Measurements from ENCODE around the gene CFP. TPM values are rescaled to one million over a fixed set of nuclear protein-coding genes. Genes with fewer than 3 reads are reported as not detected.

The CFP gene
- total RNA-seq, 1 donor from 2014 or later, result 3.0 TPM

GRCh38 chrX:47587906-47588735 is 41.6 kb downstream of the CFP start:
- peaks cover 11% of the 10 kb centered on the region for H3K4me1 Mint-ChIP-seq (ENCODE audit: low read depth)
- no peak for DNase-seq (ENCODE audit: low spot score)
- H3K36me3 Mint-ChIP-seq (ENCODE audit: low read depth), result peaks cover 10% of the 10 kb centered on the region
- intact Hi-C loops (cut with micrococcal nuclease), result no loop called here
- H3K27me3 Mint-ChIP-seq (ENCODE audit: low read depth), result no peaks in the 10 kb centered on the region
- no peak overlapping the region for H3K27ac Mint-ChIP-seq
- no peak overlapping the region for H3K4me3 Mint-ChIP-seq (ENCODE audit: low read depth)
- no peaks in the 10 kb centered on the region for H3K9me3 Mint-ChIP-seq

DNA sequence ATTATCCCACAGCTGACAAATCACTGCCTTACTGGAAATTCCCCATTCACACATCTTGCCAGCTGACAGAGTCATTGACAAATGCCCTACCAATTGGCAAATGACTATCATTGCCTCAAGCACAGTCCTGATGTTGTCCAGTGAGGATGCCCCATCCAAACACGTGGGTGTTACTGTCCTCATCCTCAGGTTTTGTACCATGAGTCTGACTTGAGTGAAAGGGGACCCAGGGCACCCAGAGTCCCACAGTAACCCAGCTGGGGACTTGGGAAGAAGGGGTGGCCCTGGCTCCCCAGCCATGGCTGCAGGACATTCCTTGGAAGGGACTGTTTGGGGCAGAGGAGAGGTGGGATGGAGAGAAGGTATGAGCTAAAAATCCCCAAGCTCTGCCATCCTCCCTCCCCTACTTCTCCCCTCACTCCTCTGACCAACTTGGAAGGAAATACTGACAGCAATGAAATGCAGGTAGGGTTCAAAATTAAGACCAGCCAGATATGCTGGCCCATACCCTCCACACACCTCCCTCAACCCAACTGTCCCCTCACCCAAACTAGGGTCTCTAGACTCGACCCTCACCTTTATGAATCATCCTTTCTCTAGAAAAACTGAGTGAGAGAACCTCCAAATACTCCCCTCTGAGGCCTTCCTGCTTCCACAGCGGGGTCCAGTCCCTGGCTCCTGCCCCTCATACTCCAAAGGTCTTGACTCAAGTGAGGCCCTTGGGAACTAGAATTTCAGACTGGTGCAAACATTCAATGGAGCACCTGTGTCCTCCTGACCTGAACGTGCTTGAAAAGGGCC is 42.4 kb downstream of the CFP start:
- Mint-ChIP-seq H3K27ac (no peak overlapping the region), H3K4me3 (ENCODE audit: low read depth) (no peak overlapping the region), H3K27me3 (ENCODE audit: low read depth) (no peaks in the 10 kb centered on the region)

GRCh38 chrX:47586043-47586787 is 43.5 kb downstream of the CFP start:
- H3K27ac Mint-ChIP-seq, result no peak overlapping the region
- H3K4me3 Mint-ChIP-seq (ENCODE audit: low read depth), result no peak overlapping the region
- intact Hi-C loops (cut with micrococcal nuclease), result no loop called here
- no peaks in the 10 kb centered on the region for H3K9me3 Mint-ChIP-seq
- H3K36me3 Mint-ChIP-seq (ENCODE audit: low read depth), result peaks cover 10% of the 10 kb centered on the region
- no peaks in the 10 kb centered on the region for H3K27me3 Mint-ChIP-seq (ENCODE audit: low read depth)
- H3K4me1 Mint-ChIP-seq (ENCODE audit: low read depth), result peaks cover 19% of the 10 kb centered on the region
- no peak for DNase-seq (ENCODE audit: low spot score)

More for the DNA sequence above, 42.4 kb downstream of the CFP start:
- Mint-ChIP-seq H3K9me3 (no peaks in the 10 kb centered on the region), H3K36me3 (ENCODE audit: low read depth) (peaks cover 10% of the 10 kb centered on the region), H3K4me1 (ENCODE audit: low read depth) (peaks cover 11% of the 10 kb centered on the region)
- intact Hi-C loops (cut with micrococcal nuclease), result no loop called here
- DNase-seq (ENCODE audit: low spot score), result no peak

GRCh38 chrX:47585273-47585672 is 44.5 kb downstream of the CFP start:
- peaks cover 23% of the 10 kb centered on the region for H3K4me1 Mint-ChIP-seq (ENCODE audit: low read depth)
- no peak overlapping the region for H3K4me3 Mint-ChIP-seq (ENCODE audit: low read depth)
- H3K27me3 Mint-ChIP-seq (ENCODE audit: low read depth), result no peaks in the 10 kb centered on the region
- peaks cover 10% of the 10 kb centered on the region for H3K36me3 Mint-ChIP-seq (ENCODE audit: low read depth)
- intact Hi-C loops (cut with micrococcal nuclease), result no loop called here
- no peak for DNase-seq (ENCODE audit: low spot score)
- no peaks in the 10 kb centered on the region for H3K9me3 Mint-ChIP-seq
- no peak overlapping the region for H3K27ac Mint-ChIP-seq

- no peak overlapping the region for H3K4me3 Mint-ChIP-seq (ENCODE audit: low read depth)
- no peaks in the 10 kb centered on the region for H3K9me3 Mint-ChIP-seq
- DNase-seq (ENCODE audit: low spot score), result no peak
- no peak overlapping the region for H3K27ac Mint-ChIP-seq
- peaks cover 10% of the 10 kb centered on the region for H3K36me3 Mint-ChIP-seq (ENCODE audit: low read depth)
- peaks cover 25% of the 10 kb centered on the region for H3K4me1 Mint-ChIP-seq (ENCODE audit: low read depth)
- intact Hi-C loops (cut with micrococcal nuclease), result no loop called here
- no peaks in the 10 kb centered on the region for H3K27me3 Mint-ChIP-seq (ENCODE audit: low read depth)
Measured at GRCh38 chrX:47584714-47585113, 45.0 kb downstream of the CFP start.

- intact Hi-C loops (cut with micrococcal nuclease), result loop anchor here (2.0 kb wide), 3 partner anchors 23 to 79 kb away; partner anchors contain the start of gene ARAF
- peaks cover 10% of the 10 kb centered on the region for H3K36me3 Mint-ChIP-seq (ENCODE audit: low read depth)
- DNase-seq (ENCODE audit: low spot score), result no peak
- H3K4me1 Mint-ChIP-seq (ENCODE audit: low read depth), result peaks cover 33% of the 10 kb centered on the region
- H3K27me3 Mint-ChIP-seq (ENCODE audit: low read depth), result no peaks in the 10 kb centered on the region
- H3K4me3 Mint-ChIP-seq (ENCODE audit: low read depth), result peak overlapping the region; percentile 64
- H3K9me3 Mint-ChIP-seq, result no peaks in the 10 kb centered on the region
- H3K27ac Mint-ChIP-seq, result no peak overlapping the region
Measured at GRCh38 chrX:47583240-47583861, 46.4 kb downstream of the CFP start.

- H3K9me3 Mint-ChIP-seq, result no peaks in the 10 kb centered on the region
- peak within 1 kb of the TSS; percentile 64 for H3K4me3 Mint-ChIP-seq (ENCODE audit: low read depth)
- H3K4me1 Mint-ChIP-seq (ENCODE audit: low read depth), result peaks cover 34% of the 10 kb centered on the region
- intact Hi-C loops (cut with micrococcal nuclease), result loop anchor here (2.0 kb wide), 3 partner anchors 21 to 81 kb away; partner anchors contain the start of gene ARAF
- peak; percentile 78 for DNase-seq (ENCODE audit: low spot score)
- peak within 1 kb of the TSS; percentile 56 for H3K27ac Mint-ChIP-seq
- H3K36me3 Mint-ChIP-seq (ENCODE audit: low read depth), result peaks cover 10% of the 10 kb centered on the region
- no peaks in the 10 kb centered on the region for H3K27me3 Mint-ChIP-seq (ENCODE audit: low read depth)
Measured at GRCh38 chrX:47581731-47582647, 47.7 kb downstream of the CFP start, which contains the start of gene TIMP1. TSS of gene TIMP1 (plus strand) at chrX:47582436. CDS start at chrX:47583416, 980 bp downstream.

GRCh38 chrX:47579537-47579936 is 50.2 kb downstream of the CFP start:
- Mint-ChIP-seq H3K9me3 (no peaks in the 10 kb centered on the region), H3K4me3 (ENCODE audit: low read depth) (no peak overlapping the region), H3K27ac (peak overlapping the region; percentile 62), H3K36me3 (ENCODE audit: low read depth) (peaks cover 6% of the 10 kb centered on the region), H3K4me1 (ENCODE audit: low read depth) (peaks cover 32% of the 10 kb centered on the region), H3K27me3 (ENCODE audit: low read depth) (no peaks in the 10 kb centered on the region)
- DNase-seq (ENCODE audit: low spot score), result no peak
- intact Hi-C loops (cut with micrococcal nuclease), result no loop called here

GRCh38 chrX:47578692-47579091 is 51.0 kb downstream of the CFP start:
- Mint-ChIP-seq H3K36me3 (ENCODE audit: low read depth) (peaks cover 3% of the 10 kb centered on the region), H3K9me3 (no peaks in the 10 kb centered on the region), H3K27me3 (ENCODE audit: low read depth) (no peaks in the 10 kb centered on the region), H3K4me3 (ENCODE audit: low read depth) (no peak overlapping the region), H3K4me1 (ENCODE audit: low read depth) (peaks cover 28% of the 10 kb centered on the region), H3K27ac (no peak overlapping the region)
- intact Hi-C loops (cut with micrococcal nuclease), result no loop called here
- DNase-seq (ENCODE audit: low spot score), result no peak

- no peaks in the 10 kb centered on the region for H3K27me3 Mint-ChIP-seq (ENCODE audit: low read depth)
- no peaks in the 10 kb centered on the region for H3K9me3 Mint-ChIP-seq
- H3K36me3 Mint-ChIP-seq (ENCODE audit: low read depth), result no peaks in the 10 kb centered on the region
- DNase-seq (ENCODE audit: low spot score), result no peak
- intact Hi-C loops (cut with micrococcal nuclease), result no loop called here
- no peak overlapping the region for H3K27ac Mint-ChIP-seq
- no peak overlapping the region for H3K4me3 Mint-ChIP-seq (ENCODE audit: low read depth)
- peaks cover 26% of the 10 kb centered on the region for H3K4me1 Mint-ChIP-seq (ENCODE audit: low read depth)
Measured at GRCh38 chrX:47577901-47578300, 51.8 kb downstream of the CFP start.

DNA sequence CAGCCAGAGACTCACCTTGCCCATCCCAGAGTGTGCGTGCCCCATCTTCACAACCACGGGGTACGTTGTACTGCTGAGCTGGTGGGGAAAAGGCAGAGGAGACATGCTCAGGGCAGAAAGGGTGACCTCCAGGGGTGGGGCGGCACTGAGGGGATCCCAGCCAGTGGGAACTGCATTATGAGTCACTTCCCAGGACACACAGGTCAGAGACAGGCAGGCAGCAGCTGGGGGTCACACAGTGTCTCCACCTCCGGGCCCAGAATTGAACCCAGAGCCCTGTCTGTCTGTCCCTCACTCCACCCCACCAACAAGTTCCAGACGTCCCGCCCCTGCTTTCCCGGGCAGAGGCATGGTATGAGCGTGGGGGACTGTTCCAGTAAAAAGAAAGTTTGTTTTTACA is 52.3 kb downstream of the CFP start:
- Mint-ChIP-seq H3K4me3 (ENCODE audit: low read depth) (no peak overlapping the region), H3K4me1 (ENCODE audit: low read depth) (peaks cover 26% of the 10 kb centered on the region), H3K27me3 (ENCODE audit: low read depth) (no peaks in the 10 kb centered on the region), H3K27ac (no peak overlapping the region), H3K36me3 (ENCODE audit: low read depth) (peaks cover 4% of the 10 kb centered on the region), H3K9me3 (no peaks in the 10 kb centered on the region)
- no peak for DNase-seq (ENCODE audit: low spot score)
- intact Hi-C loops (cut with micrococcal nuclease), result no loop called here

Measured in activated T-helper 2 cell treated with anti-CD3 and anti-CD28 coated beads, Interferon-gamma antibody, Interleukin-2, Interleukin-4, amounts not matched to agents 10 μg/mL and 5 μg/mL and 100 μg/mL, durations not matched to agents 14 hours and 24 hours and 36 hours (primary cell).